Measurements from ENCODE around the gene FBRSL1.
A peak's percentile ranks its signal among the peaks of the same experiment; 100 is the strongest.

The FBRSL1 gene

DNA sequence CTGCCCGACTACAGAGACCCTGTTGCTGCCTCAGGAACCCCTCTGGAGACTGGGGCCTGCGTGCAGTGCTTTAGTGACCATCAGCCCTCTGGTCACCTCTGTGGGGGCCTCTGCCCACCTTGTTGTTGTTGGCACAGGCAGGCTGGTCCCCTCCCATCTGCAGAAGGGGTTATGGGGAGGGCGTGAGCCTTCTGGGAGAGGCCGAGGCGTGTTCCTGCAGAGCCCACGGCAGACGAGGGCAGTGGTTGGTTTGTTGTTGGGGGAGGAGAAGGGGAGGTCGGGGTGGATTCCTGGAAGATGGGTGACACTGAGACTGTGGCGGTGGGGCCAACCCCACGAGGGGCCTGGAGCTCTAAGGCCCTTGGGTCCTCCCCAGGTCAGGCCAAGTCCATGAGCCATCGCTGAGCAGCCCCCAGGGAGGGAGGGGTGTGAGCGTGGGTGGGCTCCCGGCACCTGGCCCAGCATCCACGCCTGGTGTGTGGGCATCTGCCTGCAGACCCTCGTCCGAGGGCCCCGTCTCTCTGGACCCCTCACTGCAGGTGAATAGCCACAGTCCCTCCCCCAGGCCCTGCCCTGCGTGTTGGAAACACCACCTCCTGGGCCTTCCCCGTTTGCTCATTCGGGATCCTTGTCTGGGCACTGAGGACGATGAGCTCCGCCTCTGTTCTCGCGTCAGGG, 23.6 kb downstream of the FBRSL1 start:
- no peak for DNase-seq

DNA sequence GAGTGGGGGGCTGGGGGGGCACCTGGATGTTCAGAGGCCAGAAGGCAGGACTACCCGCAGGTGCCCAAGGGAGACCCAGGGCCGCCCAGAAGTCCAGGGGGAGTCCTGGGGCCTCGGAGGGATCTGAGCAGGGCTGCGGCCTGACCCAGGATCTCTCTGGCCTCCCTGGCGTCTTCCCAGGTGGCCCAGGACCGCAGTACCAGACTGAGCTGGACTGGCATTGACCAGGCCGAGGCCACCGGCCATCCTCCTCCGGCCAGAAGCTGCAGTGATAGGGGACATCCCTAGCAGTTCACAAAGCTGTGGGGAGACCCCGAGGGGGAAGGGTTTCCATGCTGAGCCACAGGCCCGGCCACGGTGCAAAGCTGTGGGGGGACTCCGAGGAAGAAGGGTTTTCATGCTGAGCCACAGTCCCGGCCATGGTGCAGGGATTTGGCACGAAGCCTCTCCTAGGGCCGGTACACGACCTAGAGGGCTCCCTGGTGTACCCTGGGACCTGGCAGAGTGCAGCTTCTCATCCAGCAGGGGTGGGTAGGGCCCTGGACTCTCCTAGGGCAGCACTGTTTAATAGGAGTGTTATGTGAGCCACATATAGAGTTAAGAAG, 24.4 kb downstream of the FBRSL1 start:
- no peak for DNase-seq

GRCh38 chr12:132514838-132515237, 24.9 kb downstream of the FBRSL1 start:
- DNase-seq: no peak

- DNase-seq: no peak
Observed at GRCh38 chr12:132516095-132517012, 26.4 kb downstream of the FBRSL1 start.

- no peak for DNase-seq
Observed at GRCh38 chr12:132517013-132517739, 27.2 kb downstream of the FBRSL1 start.

- no peak for DNase-seq
Observed at GRCh38 chr12:132517740-132518100, 27.8 kb downstream of the FBRSL1 start.

- no peak for DNase-seq
Observed at GRCh38 chr12:132518354-132518992, 28.5 kb downstream of the FBRSL1 start.

- no peak for DNase-seq
Observed at GRCh38 chr12:132520421-132521199, 30.7 kb downstream of the FBRSL1 start.

DNA sequence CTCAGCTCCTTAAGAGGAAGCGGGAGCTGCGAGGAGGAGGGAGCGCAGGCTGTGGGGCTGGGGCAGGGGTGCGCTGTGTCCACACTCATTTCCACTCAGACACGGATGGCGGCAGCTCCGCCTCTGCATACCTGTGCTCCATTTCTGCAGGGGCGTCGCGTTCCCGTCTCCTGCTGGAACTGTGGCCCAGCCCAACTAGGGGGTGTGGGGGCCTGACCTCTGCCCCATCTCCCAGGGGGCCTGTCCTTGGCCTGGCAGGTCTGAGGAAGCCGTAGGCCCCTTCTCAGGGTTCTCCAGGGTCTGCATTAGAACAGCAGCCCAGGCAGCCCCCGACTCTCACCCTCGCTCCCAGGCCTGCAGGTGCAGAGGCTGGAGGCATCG, 31.2 kb downstream of the FBRSL1 start:
- no peak for DNase-seq

DNA sequence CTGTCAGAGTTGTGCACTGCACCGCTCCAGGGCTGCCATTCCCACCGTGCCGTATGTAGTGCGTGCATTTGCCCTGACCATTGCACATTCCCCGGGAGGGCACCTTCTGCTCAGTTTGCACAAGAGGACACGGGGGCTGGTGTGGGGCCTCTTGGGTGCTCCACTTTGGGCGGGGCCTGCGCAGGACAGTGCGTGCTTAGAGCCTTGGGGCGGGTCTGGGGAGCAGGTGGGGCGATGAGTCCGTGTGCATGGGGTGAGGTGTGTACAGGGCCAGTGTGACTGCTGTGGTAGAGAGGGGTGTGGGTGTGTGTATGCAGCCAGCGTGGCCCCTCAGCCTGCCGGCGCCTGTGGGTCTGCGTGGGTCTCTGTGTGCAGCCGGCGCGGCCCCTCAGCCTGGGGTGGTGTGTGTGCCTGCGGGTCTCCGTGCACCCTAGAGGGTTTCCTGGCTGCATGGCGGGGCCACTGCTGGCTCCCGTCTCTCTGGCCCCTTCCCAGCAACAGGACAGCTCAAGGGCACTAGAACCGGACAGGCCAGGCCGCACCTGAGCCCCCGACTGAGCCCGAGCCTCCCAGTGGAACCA, 31.9 kb downstream of the FBRSL1 start:
- DNase-seq: no peak

- no peak for DNase-seq
Observed at GRCh38 chr12:132522592-132523380, 32.8 kb downstream of the FBRSL1 start.

- peak; percentile 20 for DNase-seq
Observed at GRCh38 chr12:132523576-132524331, 33.8 kb downstream of the FBRSL1 start.

DNA sequence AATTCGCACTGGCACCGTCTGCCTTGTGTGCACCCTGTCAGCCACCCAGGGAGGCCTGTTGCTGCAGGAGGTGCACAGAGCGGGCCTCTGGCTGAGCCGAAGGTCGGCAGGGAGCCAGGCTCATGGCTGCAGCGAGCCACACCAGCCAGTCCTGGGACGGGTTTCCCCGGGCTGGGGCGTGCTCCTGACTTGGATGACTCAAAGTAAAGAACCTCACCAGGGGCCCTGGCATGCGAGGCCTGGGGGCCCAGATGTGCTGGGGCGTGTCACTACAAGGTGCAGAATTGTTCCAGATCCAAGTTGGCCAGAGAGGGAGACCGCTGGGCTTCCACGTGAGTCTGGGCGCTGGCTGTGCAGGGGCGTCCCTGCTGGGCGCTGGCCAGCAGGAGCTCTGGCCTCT, 34.5 kb downstream of the FBRSL1 start:
- no peak for DNase-seq

DNA sequence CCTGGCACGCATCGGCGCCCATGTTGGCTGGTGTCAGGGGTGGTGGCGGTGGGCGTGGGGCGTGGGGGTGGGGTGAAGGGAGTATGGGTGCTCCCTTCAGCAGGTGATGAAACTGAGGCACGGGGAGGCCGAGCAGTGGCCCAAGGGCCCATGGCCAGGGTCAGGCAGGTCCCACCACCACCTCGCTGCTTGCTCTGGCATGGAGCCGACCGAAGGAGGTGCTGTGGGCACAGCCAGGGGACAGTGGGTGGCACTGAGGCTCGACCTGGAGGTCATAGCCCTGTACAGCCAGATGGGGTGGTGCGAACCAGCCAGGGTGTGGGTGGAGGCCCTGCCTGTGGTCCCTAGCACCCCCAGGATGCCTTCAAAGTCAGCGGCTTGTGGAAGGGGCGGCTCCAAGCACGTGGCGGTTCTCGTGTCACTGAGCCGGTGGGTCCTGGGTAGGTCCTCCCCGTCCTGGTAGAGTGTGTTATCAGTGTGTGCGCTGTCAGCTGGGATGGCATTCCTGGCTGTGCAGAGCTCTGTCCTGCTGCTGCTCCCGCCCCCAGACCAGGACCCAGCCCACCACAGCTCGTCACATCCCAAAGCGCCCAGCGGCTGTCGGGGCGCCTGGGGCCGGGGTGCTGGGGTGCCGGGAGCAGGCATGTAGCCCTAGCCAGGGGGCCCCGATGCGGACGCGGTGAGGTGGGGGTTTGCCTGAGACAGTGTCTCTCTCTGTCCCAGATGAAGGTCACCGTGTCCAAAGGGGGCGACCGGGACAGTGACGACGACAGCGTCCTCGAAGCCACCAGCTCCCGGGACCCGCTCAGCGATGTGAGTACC, 35.3 kb downstream of the FBRSL1 start:
- DNase-seq: no peak

GRCh38 chr12:132525833-132526455, 36.0 kb downstream of the FBRSL1 start:
- DNase-seq: no peak

GRCh38 chr12:132527186-132527882, 37.4 kb downstream of the FBRSL1 start:
- no peak for DNase-seq

GRCh38 chr12:132527883-132528264, 37.9 kb downstream of the FBRSL1 start:
- DNase-seq: no peak

DNA sequence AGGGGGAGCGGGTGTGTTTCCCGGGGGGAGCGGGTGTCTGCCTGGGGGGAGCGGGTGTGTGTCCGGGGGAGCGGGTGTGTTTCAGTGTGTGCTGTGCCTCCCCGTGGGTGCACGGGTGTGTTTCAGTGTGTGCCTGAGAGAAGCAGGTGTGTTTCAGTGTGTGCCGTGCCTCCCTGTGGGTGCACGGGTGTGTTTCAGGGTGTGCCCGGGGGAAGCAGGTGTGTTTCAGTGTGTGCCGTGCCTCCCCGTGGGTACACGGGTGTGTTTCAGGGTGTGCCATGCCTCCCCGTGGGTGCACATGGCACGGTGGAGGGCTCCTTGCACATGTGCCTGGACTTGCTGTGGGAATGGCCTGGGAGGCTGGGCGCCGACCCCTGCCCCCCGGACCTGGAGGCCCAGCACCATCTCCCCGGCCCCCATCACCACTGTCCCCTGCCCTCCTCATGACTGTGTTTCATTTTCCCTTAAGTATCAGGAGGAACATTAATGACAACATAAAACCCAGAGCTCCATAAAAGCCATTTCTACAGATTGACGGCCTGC, 38.7 kb downstream of the FBRSL1 start:
- DNase-seq: no peak

Measured in MV-4-11 (cell line).